IMR-90 (cell line): ENCODE measurements around the gene ITPR2. TPM values are rescaled to one million over a fixed set of nuclear protein-coding genes. Genes with fewer than 3 reads are reported as not detected.

Experiments used
- ATAC-seq: fragments of 200-7000 bp; cut with Tn5 transposase; 2 replicates; pipeline ENCODE4 v1.9.1; 2020; ENCODE audit warnings: low read depth, mild to moderate bottlenecking, moderate library complexity
- BruUV-seq: library from RNA; stranded (reverse); fragments of 400-500 nt; replicated peaks from 2 replicates; lab custom pipeline; 2021; lab: Mats Ljungman, UMichigan
- CTCF ChIA-PET: fragments of 300-600 bp; formaldehyde crosslinking; extraction: SDS; loops from one replicate; lab custom pipeline; 2021; ENCODE audit warnings: antibody characterized with exemption; lab: Yijun Ruan, JAX
- POLR2A ChIA-PET: fragments of 300-600 bp; sonication (Branson Sonifier 250); formaldehyde crosslinking; loops from one replicate; lab custom pipeline; 2022; ENCODE audit warnings: antibody characterized with exemption; ENCODE audit not compliant: unreplicated experiment; lab: Charles Lee
- DNase-seq: peaks from one replicate; pipeline ENCODE4 v3.0.0; 2013
- H2AFZ ChIP-seq: replicated peaks from 2 replicates; pipeline ENCODE3; 2013; ENCODE audit warnings: low read length, mild to moderate bottlenecking; ENCODE audit not compliant: poor library complexity
- H2AK5ac ChIP-seq: 2 replicates; pipeline ENCODE4 v1.6.1; 2013; ENCODE audit warnings: low read depth, low read length, inconsistent platforms
- H2AK9ac ChIP-seq: replicated peaks from 2 replicates; pipeline ENCODE3; 2013; ENCODE audit warnings: mild to moderate bottlenecking, low read depth, low read length, moderate library complexity; ENCODE audit not compliant: poor library complexity
- H2BK120ac ChIP-seq: 2 replicates; pipeline ENCODE4 v1.6.1; 2013; ENCODE audit warnings: low read depth, low read length, inconsistent platforms
- H2BK15ac ChIP-seq: 3 replicates; pipeline ENCODE4 v1.6.1; 2013; ENCODE audit warnings: low read depth, low read length, inconsistent platforms
- H2BK20ac ChIP-seq: 2 replicates; pipeline ENCODE4 v1.6.1; 2013; ENCODE audit warnings: low read depth, mild to moderate bottlenecking, inconsistent platforms, low read length, moderate library complexity
- H2BK5ac ChIP-seq: 2 replicates; pipeline ENCODE4 v1.6.1; 2013; ENCODE audit warnings: mild to moderate bottlenecking, low read depth, low read length, inconsistent platforms; ENCODE audit not compliant: poor library complexity, severe bottlenecking
- H3K14ac ChIP-seq: replicated peaks from 2 replicates; pipeline ENCODE4 v1.6.1; 2013; ENCODE audit warnings: low read depth, low read length, inconsistent platforms
- H3K18ac ChIP-seq: 2 replicates; pipeline ENCODE4 v1.6.1; 2013; ENCODE audit warnings: low read depth, low read length, control low read depth
- H3K23ac ChIP-seq: 2 replicates; pipeline ENCODE4 v1.6.1; 2013; ENCODE audit warnings: low read depth, low read length, inconsistent platforms
- H3K27ac ChIP-seq: 2 replicates; pipeline ENCODE4 v1.5.1; 2013; ENCODE audit warnings: mild to moderate bottlenecking, control low read depth, low read length; ENCODE audit not compliant: insufficient read depth
- H3K27me3 ChIP-seq: 2 replicates; pipeline ENCODE4 v1.6.1; 2013; ENCODE audit warnings: low read length; ENCODE audit not compliant: control insufficient read depth, insufficient read depth
- H3K36me3 ChIP-seq: 2 replicates; pipeline ENCODE4 v1.6.1; 2013; ENCODE audit warnings: low read length, mixed read lengths; ENCODE audit not compliant: control insufficient read depth, insufficient read depth
- H3K4ac ChIP-seq: 2 replicates; pipeline ENCODE4 v1.6.1; 2013; ENCODE audit warnings: low read depth, low read length, inconsistent platforms
- H3K4me1 ChIP-seq: 2 replicates; pipeline ENCODE4 v1.6.1; 2013; ENCODE audit warnings: low read length, mixed read lengths; ENCODE audit not compliant: control insufficient read depth, insufficient read depth
- H3K4me2 ChIP-seq: 2 replicates; pipeline ENCODE4 v1.6.1; 2013; ENCODE audit warnings: low read depth, mild to moderate bottlenecking, control low read depth, low read length, moderate library complexity
- H3K4me3 ChIP-seq: 2 replicates; pipeline ENCODE4 v1.5.1; 2013; ENCODE audit warnings: low read depth, mild to moderate bottlenecking, control low read depth, low read length, moderate library complexity; ENCODE audit not compliant: insufficient read depth
- H3K56ac ChIP-seq: 2 replicates; pipeline ENCODE4 v1.6.1; 2013; ENCODE audit warnings: low read length, inconsistent platforms; ENCODE audit not compliant: insufficient read depth; ENCODE audit errors: extremely low read depth
- H3K79me1 ChIP-seq, 2 experiments: 2 replicates each; pipeline ENCODE4 v1.6.1; 2013; ENCODE audit warnings: low read length in 2 of 2, inconsistent platforms in 1 of 2, low read depth in 1 of 2
- H3K9ac ChIP-seq: 2 replicates; pipeline ENCODE4 v1.6.1; 2013; ENCODE audit warnings: low read depth, low read length, control low read depth
- H3K9me1 ChIP-seq: 2 replicates; pipeline ENCODE4 v1.6.1; 2013; ENCODE audit warnings: low read length, inconsistent platforms; ENCODE audit not compliant: insufficient read depth
- H3K9me3 ChIP-seq: 2 replicates; pipeline ENCODE4 v1.6.1; 2013; ENCODE audit warnings: low read length; ENCODE audit not compliant: control insufficient read depth, insufficient read depth
- H4K20me1 ChIP-seq: 2 replicates; pipeline ENCODE4 v1.6.1; 2013; ENCODE audit warnings: low read length, inconsistent platforms; ENCODE audit not compliant: insufficient read depth
- H4K5ac ChIP-seq: 2 replicates; pipeline ENCODE4 v1.6.1; 2013; ENCODE audit warnings: mild to moderate bottlenecking, low read depth, low read length, control low read depth
- H4K8ac ChIP-seq, 2 experiments: 2 replicates each; pipeline ENCODE4 v1.6.1; 2013; ENCODE audit warnings: low read depth in 2 of 2, low read length in 2 of 2, control low read depth in 1 of 2, inconsistent platforms in 1 of 2
- H4K91ac ChIP-seq: 2 replicates; pipeline ENCODE4 v1.6.1; 2013; ENCODE audit warnings: low read depth, low read length, inconsistent platforms; ENCODE audit not compliant: insufficient read depth
- BHLHE40 ChIP-seq: fragments of 150-350 bp; IDR thresholded peaks from 2 replicates; pipeline ENCODE4 v1.6.1; 2016; ENCODE audit warnings: mild to moderate bottlenecking, low read depth, low read length
- CEBPB ChIP-seq: IDR thresholded peaks from 2 replicates; pipeline ENCODE4 v1.6.1; 2012; ENCODE audit warnings: low read depth, low read length, improper control_type of control experiment
- CHD1 ChIP-seq: IDR thresholded peaks from 2 replicates; pipeline ENCODE4 v1.6.1; 2012; ENCODE audit warnings: low read depth, low read length, improper control_type of control experiment
- CTCF ChIP-seq: conservative IDR thresholded peaks from 2 replicates; pipeline ENCODE4 v1.5.1; 2012; ENCODE audit warnings: mild to moderate bottlenecking, low read depth, low read length, improper control_type of control experiment
- ELK1 ChIP-seq: fragments of 150-350 bp; IDR thresholded peaks from 2 replicates; pipeline ENCODE4 v1.6.1; 2016; ENCODE audit warnings: low read depth, mild to moderate bottlenecking, low read length, moderate library complexity, borderline replicate concordance
- FOS ChIP-seq: fragments of 150-350 bp; IDR thresholded peaks from 2 replicates; pipeline ENCODE4 v1.6.1; 2016; ENCODE audit warnings: low read depth, low read length
- MAFK ChIP-seq: IDR thresholded peaks from 2 replicates; pipeline ENCODE4 v1.6.1; 2012; ENCODE audit warnings: low read depth, low read length, improper control_type of control experiment
- MAZ ChIP-seq: IDR thresholded peaks from 2 replicates; pipeline ENCODE4 v1.6.1; 2012; ENCODE audit warnings: low read depth, mild to moderate bottlenecking, low read length, improper control_type of control experiment, moderate library complexity, borderline replicate concordance
- MXI1 ChIP-seq: IDR thresholded peaks from 2 replicates; pipeline ENCODE4 v1.6.1; 2012; ENCODE audit warnings: low read depth, mild to moderate bottlenecking, low read length, moderate library complexity, borderline replicate concordance
- NFE2L2 ChIP-seq: fragments of 150-350 bp; IDR thresholded peaks from 2 replicates; pipeline ENCODE4 v1.6.1; 2016; ENCODE audit warnings: low read depth, mild to moderate bottlenecking, low read length
- POLR2A ChIP-seq: IDR thresholded peaks from 2 replicates; pipeline ENCODE4 v1.6.1; 2012; ENCODE audit warnings: mild to moderate bottlenecking, low read depth, low read length
- RAD21 ChIP-seq: IDR thresholded peaks from 2 replicates; pipeline ENCODE4 v1.6.1; 2012; ENCODE audit warnings: low read length, improper control_type of control experiment
- RCOR1 ChIP-seq: IDR thresholded peaks from 2 replicates; pipeline ENCODE4 v1.6.1; 2012; ENCODE audit warnings: mild to moderate bottlenecking, low read length, improper control_type of control experiment; ENCODE audit not compliant: insufficient replicate concordance
- RFX5 ChIP-seq: IDR thresholded peaks from 2 replicates; pipeline ENCODE4 v1.8.0; 2012; ENCODE audit warnings: low read depth, mild to moderate bottlenecking, low read length, moderate library complexity
- SMC3 ChIP-seq: fragments of 150-350 bp; IDR thresholded peaks from 2 replicates; pipeline ENCODE4 v1.6.1; 2016; ENCODE audit warnings: low read depth, mild to moderate bottlenecking, antibody characterized with exemption, low read length, moderate library complexity
- WGBS, 2 experiments: methylation state at CpG; one replicate each; pipeline versions ENCODE4 v1.1.5 to v1.1.7; 2013; ENCODE audit warnings: missing lambda C conversion rate in 2 of 2; ENCODE audit not compliant: insufficient read length in 1 of 2; ENCODE audit errors: extremely low coverage in 2 of 2; 5-methylcytosine and 5-hydroxymethylcytosine counted together
- dilution Hi-C: fragments of 300-500 bp; cut with HindIII; formaldehyde crosslinking; loops from one replicate; pipeline ENCODE4 v1.14.3; 2018; ENCODE audit warnings: low sequenced_read_pairs; ENCODE audit not compliant: unreplicated experiment
- in situ Hi-C: fragments of 300-500 bp; cut with MboI; formaldehyde crosslinking; loops from 3 replicates; pipeline ENCODE4 v1.14.3; 2019; ENCODE audit warnings: low sequenced_read_pairs, inconsistent platforms, mixed read lengths
- intact Hi-C: fragments of 100-400 bp; cut with micrococcal nuclease; formaldehyde crosslinking; loops from 2 replicates; pipeline ENCODE4 v1.10.0; 2022
- polyA plus RNA-seq, 3 experiments: library from polyadenylated mRNA; depleted of rRNA; stranded (reverse); fragments of >200 nt; gene quantifications; 2 replicates each; pipeline ENCODE4 v1.2.3, GENCODE V29; 2012; ENCODE audit warnings: low replicate concordance in 1 of 3
- total RNA-seq: library from RNA; depleted of rRNA; stranded (reverse); fragments of >200 nt; gene quantifications from 2 replicates; pipeline ENCODE4 v1.2.3, GENCODE V29; 2012

The ITPR2 gene
- total and polyA plus RNA-seq, 2 of the 4 experiments (the other 2 are of a cell fraction), result 1.2 to 9.0 TPM

GRCh38 chr12:26643532-26644315 lies 189.3 kb downstream of the ITPR2 start:
- intact Hi-C loops (no loop called here), dilution Hi-C loops (no loop called here), in situ Hi-C loops (no loop called here)
- no peak overlapping the region for H3K9ac ChIP-seq
- H3K27ac ChIP-seq, result no peak overlapping the region
- 43% methylated on average over 1 of the region's 4 CpGs; no CpG with 5 or more reads in 1 of the 2 experiments for WGBS, 2 experiments
- peaks cover 8% of the 10 kb centered on the region for H3K4me1 ChIP-seq
- DNase-seq (no peak), ATAC-seq (no peak)
- H3K36me3 ChIP-seq, result no peaks in the 10 kb centered on the region
- no peak overlapping the region for H4K91ac ChIP-seq
- ChIA-PET POLR2A (no interaction called here), CTCF (no interaction called here)
- no peak overlapping the region for H3K14ac ChIP-seq
- no peak overlapping the region for H4K5ac ChIP-seq
- H2BK20ac ChIP-seq, result no peak overlapping the region
- no peak overlapping the region for H3K56ac ChIP-seq
- H4K8ac ChIP-seq, result no peak overlapping the region
- H2AK5ac ChIP-seq, result no peak overlapping the region
- peaks cover 6% of the 10 kb centered on the region; the same call in 1 of the 2 replicates for H3K9me1 ChIP-seq
- H3K4me3 ChIP-seq, result no peak overlapping the region
- H3K23ac ChIP-seq, result no peak overlapping the region
- H3K4ac ChIP-seq, result peak overlapping the region; percentile 18; the same call in 1 of the 2 replicates
- no peaks in the 10 kb centered on the region for H3K79me1 ChIP-seq
- no peak overlapping the region for H3K18ac ChIP-seq
- H4K20me1 ChIP-seq, result no peaks in the 10 kb centered on the region
- peak overlapping the region; percentile 15 for H2AK9ac ChIP-seq
- H3K9me3 ChIP-seq, result no peaks in the 10 kb centered on the region
- no peaks in the 10 kb centered on the region for H3K27me3 ChIP-seq
- H3K4me2 ChIP-seq, result no peak overlapping the region
- H2BK15ac ChIP-seq, result no peak overlapping the region
- no peak overlapping the region for H2BK5ac ChIP-seq
- no peak overlapping the region for H2AFZ ChIP-seq
- BruUV-seq, result no TSS peak
- H2BK120ac ChIP-seq, result no peak overlapping the region
- TF ChIP-seq FOS (no peak), MXI1 (no peak), POLR2A (no peak), ELK1 (no peak), MAFK (no peak), NFE2L2 (no peak), RAD21 (no peak), CHD1 (no peak), MAZ (no peak), SMC3 (no peak), CEBPB (no peak), RFX5 (no peak), RCOR1 (no peak), CTCF (no peak), BHLHE40 (no peak)
